Transverse colon (tissue), 4 donors: ENCODE data around the gene ANKRD33B. TPM values are rescaled to one million over a fixed set of nuclear protein-coding genes. Genes with fewer than 3 reads are reported as not detected.

Experiments used
- DNase-seq: peaks from one replicate; pipeline ENCODE4 v3.0.0-alpha.2; 2019
- H3K27ac ChIP-seq, 4 donors: fragments of 200-600 bp; sonication (generic); 2 replicates each; pipeline ENCODE4 v1.5.1; 2016 to 2018; ENCODE audit warnings: inconsistent platforms in 4 of 4
- H3K27me3 ChIP-seq: fragments of 200-600 bp; sonication (generic); 2 replicates; pipeline ENCODE4 v1.5.1; 2017; ENCODE audit warnings: inconsistent platforms
- H3K36me3 ChIP-seq, 4 donors: fragments of 200-600 bp; sonication (generic); 2 replicates each; pipeline ENCODE4 v1.5.1; 2017 to 2019; ENCODE audit warnings: inconsistent platforms in 4 of 4
- H3K4me1 ChIP-seq, 4 donors: fragments of 200-600 bp; sonication (generic); 2 replicates each; pipeline ENCODE4 v1.5.1; 2017 to 2020; ENCODE audit warnings: inconsistent platforms in 4 of 4
- H3K4me3 ChIP-seq, 4 donors: fragments of 200-600 bp; sonication (generic); 1 replicate in 1 of 4; 2 replicates in 3 of 4; pipeline versions ENCODE4 v1.5.1 to v1.6.1; 2017 to 2019; ENCODE audit warnings: inconsistent platforms in 4 of 4
- H3K9me3 ChIP-seq, 2 donors: fragments of 200-600 bp; sonication (generic); 2 replicates each; pipeline ENCODE4 v1.5.1; 2017 to 2019; ENCODE audit warnings: inconsistent platforms in 2 of 2
- CTCF ChIP-seq, 5 experiments: fragments of 200-600 bp in 3 of 5; fragments of 450-650 bp in 2 of 5; sonication (generic) in 3 of 5; IDR thresholded peaks; 1 replicate in 2 of 5; 2 replicates in 3 of 5; pipeline ENCODE4 v1.5.1; 2016 to 2017; ENCODE audit warnings: antibody characterized with exemption in 5 of 5, inconsistent platforms in 3 of 5, mild to moderate bottlenecking in 2 of 5, moderate library complexity in 1 of 5
- EP300 ChIP-seq: sonication (generic); formaldehyde crosslinking; IDR thresholded peaks from one replicate; pipeline ENCODE4 v1.6.1; 2017; ENCODE audit warnings: antibody characterized with exemption, low read depth
- POLR2A ChIP-seq: fragments of 450-650 bp; IDR thresholded peaks from one replicate; pipeline ENCODE4 v1.6.1; 2016; ENCODE audit warnings: antibody characterized with exemption, mild to moderate bottlenecking, moderate library complexity
- POLR2AphosphoS5 ChIP-seq, 3 donors: sonication (generic); formaldehyde crosslinking; IDR thresholded peaks; one replicate each; pipeline ENCODE4 v1.6.1; 2016; ENCODE audit warnings: antibody characterized with exemption in 3 of 3
- WGBS, 2 donors: methylation state at CpG; one replicate each; pipeline ENCODE4 v1.1.5; 2018; ENCODE audit warnings: low coverage in 1 of 2; 5-methylcytosine and 5-hydroxymethylcytosine counted together
- in situ Hi-C, 4 donors: fragments of 200-750 bp; cut with MboI; loops; one replicate each; pipeline versions ENCODE4 v1.15.0 to v1.15.1; 2017; ENCODE audit warnings: low sequenced_read_pairs in 3 of 4, low pct_ligation_motif_present in 1 of 4, low pct_unique_long_range_greater_than_20kb in 1 of 4
- intact Hi-C: fragments of 100-400 bp; cut with DNase I; formaldehyde crosslinking; loops from one replicate; pipeline ENCODE4 v1.15.1; 2023; ENCODE audit warnings: low total_unique reads
- total RNA-seq, 4 donors: library from RNA; depleted of rRNA; stranded (reverse); fragments of >200 nt; gene quantifications; one replicate each; pipeline ENCODE4 v1.1.0, GENCODE V29; 2016

Gene ANKRD33B
- total RNA-seq, 4 donors from 2014 or later, result 0.20 to 3.2 (median 1.4) TPM

- 73 to 93% methylated on average over 7 to 18 of the region's 18 CpGs for WGBS, 2 donors
- no peaks in the 10 kb centered on the region for H3K9me3 ChIP-seq
- in situ Hi-C loops, result no loop called here
- TF ChIP-seq POLR2AphosphoS5 (IDR thresholded peaks at IDR 0.05) (no peak), EP300 (no peak)
- H3K27me3 ChIP-seq, result no peaks in the 10 kb centered on the region
- no peaks in the 10 kb centered on the region for H3K36me3 ChIP-seq
- H3K27ac ChIP-seq, result no peak overlapping the region
- DNase-seq, result no peak
- intact Hi-C loops, result no loop called here
- H3K4me1 ChIP-seq, result peaks cover 0 to 5% (median 0%) of the 10 kb centered on the region in 4 donors
- no peak overlapping the region for H3K4me3 ChIP-seq
Observed at GRCh38 chr5:10577371-10578292, 13.8 kb downstream of the ANKRD33B start.

GRCh38 chr5:10578293-10578665 lies 14.4 kb downstream of the ANKRD33B start:
- Histone ChIP-seq H3K36me3 (no peaks in the 10 kb centered on the region), H3K27me3 (no peaks in the 10 kb centered on the region), H3K4me3 (no peak overlapping the region), H3K9me3 (no peaks in the 10 kb centered on the region), H3K27ac (no peak overlapping the region), H3K4me1 (peaks cover 0 to 5% (median 0%) of the 10 kb centered on the region in 4 donors)
- TF ChIP-seq CTCF (IDR thresholded peaks at IDR 0.05), result no peak
- TF ChIP-seq EP300, result no peak
- no peak for DNase-seq
- intact Hi-C loops (no loop called here), in situ Hi-C loops (no loop called here)
- WGBS, 2 donors, result 91 to 100% methylated on average over 1 of the region's 1 CpG

- intact Hi-C loops (no loop called here), in situ Hi-C loops (no loop called here)
- Histone ChIP-seq H3K36me3 (no peaks in the 10 kb centered on the region), H3K4me1 (peaks cover 0 to 5% (median 0%) of the 10 kb centered on the region in 4 donors), H3K27me3 (no peaks in the 10 kb centered on the region), H3K9me3 (no peaks in the 10 kb centered on the region), H3K27ac (no peak overlapping the region), H3K4me3 (no peak overlapping the region)
- TF ChIP-seq EP300, result no peak
- WGBS, 2 donors, result 79% methylated on average over 6 of the region's 6 CpGs; no CpG with 5 or more reads in 1 of the 2 donors
- DNase-seq, result no peak
Observed at GRCh38 chr5:10578869-10579268, 15.0 kb downstream of the ANKRD33B start.

- TF ChIP-seq EP300 (no peak), POLR2AphosphoS5 (IDR thresholded peaks at IDR 0.05) (no peak), CTCF (IDR thresholded peaks at IDR 0.05) (no peak), POLR2A (no peak)
Observed at GRCh38 chr5:10579536-10580521, 16.0 kb downstream of the ANKRD33B start.

More at GRCh38 chr5:10579536-10580521, 16.0 kb downstream of the ANKRD33B start:
- Histone ChIP-seq H3K4me1 (peaks cover 0 to 5% (median 0%) of the 10 kb centered on the region in 4 donors), H3K9me3 (no peaks in the 10 kb centered on the region), H3K27me3 (peaks cover under 1% of the 10 kb centered on the region), H3K4me3 (no peak overlapping the region), H3K27ac (no peak overlapping the region), H3K36me3 (no peaks in the 10 kb centered on the region)
- intact Hi-C loops, result no loop called here
- in situ Hi-C loops, result no loop called here
- 75 to 78% methylated on average over 6 to 8 of the region's 8 CpGs for WGBS, 2 donors
- no peak for DNase-seq
